Osteoblast (primary cell): Measurements from ENCODE around the gene DLG2. TPM values are rescaled to one million over a fixed set of nuclear protein-coding genes. Genes with fewer than 3 reads are reported as not detected.

ENCODE experiments used
- DNase-seq: peaks from one replicate; pipeline ENCODE4 v3.0.0; 2011; ENCODE audit warnings: low spot score, mixed read lengths; ENCODE audit not compliant: insufficient read length; ENCODE audit errors: missing footprints
- H2AFZ ChIP-seq: 2 replicates; pipeline ENCODE4 v1.6.0; 2011; ENCODE audit warnings: mild to moderate bottlenecking, low read length
- H3K27ac ChIP-seq: 2 replicates; pipeline ENCODE4 v1.5.1; 2011; ENCODE audit warnings: mild to moderate bottlenecking, low read depth, low read length, moderate library complexity
- H3K27me3 ChIP-seq: 2 replicates; pipeline ENCODE4 v1.6.0; 2012; ENCODE audit warnings: mild to moderate bottlenecking, control low read depth, inconsistent platforms, low read length, moderate library complexity; ENCODE audit not compliant: insufficient read depth
- H3K36me3 ChIP-seq: 2 replicates; pipeline ENCODE4 v1.5.1; 2011; ENCODE audit warnings: mild to moderate bottlenecking, low read length, control low read depth, moderate library complexity; ENCODE audit not compliant: insufficient read depth
- H3K4me1 ChIP-seq: 2 replicates; pipeline ENCODE4 v1.5.1; 2011; ENCODE audit warnings: mild to moderate bottlenecking, low read length, control low read depth, moderate library complexity; ENCODE audit not compliant: insufficient read depth
- H3K4me2 ChIP-seq: 2 replicates; pipeline ENCODE4 v1.6.0; 2011; ENCODE audit warnings: mild to moderate bottlenecking, low read length; ENCODE audit not compliant: insufficient read depth
- H3K4me3 ChIP-seq: fragments of 200-600 bp; sonication (generic); 3 replicates; pipeline ENCODE4 v1.5.1; 2012; ENCODE audit warnings: mild to moderate bottlenecking, low read length, inconsistent platforms; ENCODE audit not compliant: insufficient read depth
- H3K79me2 ChIP-seq: 2 replicates; pipeline ENCODE4 v1.6.0; 2012; ENCODE audit warnings: mild to moderate bottlenecking, low read length, control low read depth, inconsistent platforms; ENCODE audit not compliant: insufficient read depth
- H3K9me3 ChIP-seq: 2 replicates; pipeline ENCODE4 v1.5.1; 2011; ENCODE audit warnings: low read depth, low read length, control low read depth
- H4K20me1 ChIP-seq: 2 replicates; pipeline ENCODE4 v1.6.0; 2012; ENCODE audit warnings: mild to moderate bottlenecking, low read length, control low read depth; ENCODE audit not compliant: insufficient read depth
- CTCF ChIP-seq: IDR thresholded peaks from 2 replicates; pipeline ENCODE4 v1.5.1; 2011; ENCODE audit warnings: mild to moderate bottlenecking, low read depth, low read length, moderate library complexity; ENCODE audit errors: extremely low read depth
- total RNA-seq: library from RNA; depleted of rRNA; stranded (reverse); fragments of >200 nt; gene quantifications from 2 replicates; pipeline ENCODE4 v1.2.3, GENCODE V29; 2012

The DLG2 gene
- total RNA-seq, 1 donor: 3.3 TPM

- Histone ChIP-seq H4K20me1 (no peaks in the 10 kb centered on the region), H3K4me3 (no peak overlapping the region), H3K9me3 (no peaks in the 10 kb centered on the region), H3K36me3 (peaks cover 19% of the 10 kb centered on the region), H3K27me3 (no peaks in the 10 kb centered on the region), H3K27ac (no peak overlapping the region), H3K4me2 (no peak overlapping the region), H2AFZ (no peak overlapping the region), H3K4me1 (peaks cover 3% of the 10 kb centered on the region), H3K79me2 (peaks cover 29% of the 10 kb centered on the region)
- DNase-seq: no peak
- no peak for TF ChIP-seq CTCF
Observed at GRCh38 chr11:85634747-85635146, 7.6 kb upstream of the DLG2 start.

- H3K27ac ChIP-seq: peak overlapping the region; percentile 33
- DNase-seq: no peak
- H3K4me2 ChIP-seq: peak overlapping the region; percentile 89
- no peaks in the 10 kb centered on the region for H4K20me1 ChIP-seq
- H3K36me3 ChIP-seq: peaks cover 4% of the 10 kb centered on the region
- no peak for TF ChIP-seq CTCF
- no peaks in the 10 kb centered on the region for H3K9me3 ChIP-seq
- peak overlapping the region; percentile 78 for H2AFZ ChIP-seq
- H3K4me3 ChIP-seq: peak overlapping the region; percentile 75
- H3K79me2 ChIP-seq: peaks cover 39% of the 10 kb centered on the region
- H3K4me1 ChIP-seq: peaks cover 14% of the 10 kb centered on the region
- no peaks in the 10 kb centered on the region for H3K27me3 ChIP-seq
Observed at GRCh38 chr11:85628771-85629341, 1.7 kb upstream of the DLG2 start.

- H3K36me3 ChIP-seq: peaks cover 4% of the 10 kb centered on the region
- H3K9me3 ChIP-seq: no peaks in the 10 kb centered on the region
- H3K4me1 ChIP-seq: peaks cover 14% of the 10 kb centered on the region
- H3K27me3 ChIP-seq: no peaks in the 10 kb centered on the region
- DNase-seq: peak; percentile 88
- peak within 1 kb of the TSS; percentile 94 for H3K4me2 ChIP-seq
- peak within 1 kb of the TSS; percentile 52 for H3K27ac ChIP-seq
- no peaks in the 10 kb centered on the region for H4K20me1 ChIP-seq
- peak within 1 kb of the TSS; percentile 97 for H2AFZ ChIP-seq
- no peak for TF ChIP-seq CTCF
- peak within 1 kb of the TSS; percentile 75 for H3K4me3 ChIP-seq
- H3K79me2 ChIP-seq: peaks cover 39% of the 10 kb centered on the region
Observed at GRCh38 chr11:85627998-85628770, 1.0 kb upstream of the DLG2 start, which contains the start of gene TMEM126B. Gene TMEM126B, plus strand, starts transcription at chr11:85628593. Its CDS starts 15 bp downstream, at chr11:85628608.

- no peaks in the 10 kb centered on the region for H4K20me1 ChIP-seq
- H3K4me3 ChIP-seq: peak overlapping the region; percentile 75
- no peak for DNase-seq
- H3K27me3 ChIP-seq: no peaks in the 10 kb centered on the region
- H3K79me2 ChIP-seq: peaks cover 31% of the 10 kb centered on the region
- H3K36me3 ChIP-seq: peaks cover 4% of the 10 kb centered on the region
- H3K4me1 ChIP-seq: peaks cover 14% of the 10 kb centered on the region
- H3K27ac ChIP-seq: no peak overlapping the region
- H2AFZ ChIP-seq: peak overlapping the region; percentile 97
- H3K9me3 ChIP-seq: no peaks in the 10 kb centered on the region
- peak overlapping the region; percentile 94 for H3K4me2 ChIP-seq
- TF ChIP-seq CTCF: no peak
Observed at GRCh38 chr11:85626496-85626895, 648 bp downstream of the DLG2 start.
